GM12878 (cell line): ENCODE measurements around the gene ANKRD17. TPM values are rescaled to one million over a fixed set of nuclear protein-coding genes. Genes with fewer than 3 reads are reported as not detected.

Experiments used
- ATAC-seq: fragments of 200-7000 bp; cut with Tn5 transposase; 3 replicates; pipeline ENCODE4 v1.9.1; 2020; ENCODE audit warnings: mild to moderate bottlenecking, moderate library complexity
- BruUV-seq: library from RNA; stranded (reverse); fragments of 400-500 nt; replicated peaks from 2 replicates; lab custom pipeline; 2021; lab: Mats Ljungman, UMichigan
- CTCF ChIA-PET: fragments of 300-600 bp; sonication (Branson Sonifier 250); formaldehyde crosslinking; extraction: SDS; loops from one replicate; lab custom pipeline; 2021; ENCODE audit warnings: inconsistent platforms; lab: Yijun Ruan, JAX
- POLR2A ChIA-PET: fragments of 350-600 bp; formaldehyde crosslinking; extraction: SDS; loops from one replicate; lab custom pipeline; 2021; ENCODE audit warnings: inconsistent platforms; lab: Charles Lee
- RAD21 ChIA-PET: fragments of 300-600 bp; sonication (Branson Sonifier 250); formaldehyde crosslinking; loops from one replicate; lab custom pipeline; 2023; ENCODE audit warnings: antibody characterized with exemption; ENCODE audit not compliant: unreplicated experiment; lab: Charles Lee
- SMC1A ChIA-PET: fragments of 300-600 bp; sonication (Branson Sonifier 250); formaldehyde crosslinking; loops from one replicate; lab custom pipeline; 2023; ENCODE audit not compliant: unreplicated experiment, uncharacterized antibody; lab: Charles Lee
- DNase-seq: peaks from one replicate; pipeline ENCODE4 v3.0.0-alpha.2; 2011; ENCODE audit warnings: low read depth, low spot score
- FAIRE-seq: peaks from 3 replicates; lab custom pipeline; 2011; peaks lifted over from hg19 to GRCh38; lab: Jason Lieb, UNC
- H2AFZ ChIP-seq: 2 replicates; pipeline ENCODE4 v1.6.0; 2011; ENCODE audit warnings: low read depth, low read length, control low read depth; ENCODE audit not compliant: control insufficient read depth
- H3K27ac ChIP-seq: 2 replicates; pipeline ENCODE4 v1.5.1; 2011; ENCODE audit warnings: control low read depth; ENCODE audit not compliant: control insufficient read depth, insufficient read depth
- H3K27me3 ChIP-seq, 2 experiments: replicated peaks in 1 of 2; 2 replicates each; pipeline versions ENCODE4 v1.6.0 to v1.6.1; 2011; ENCODE audit warnings: low read length in 1 of 2; ENCODE audit not compliant: control insufficient read depth in 2 of 2, insufficient read depth in 2 of 2
- H3K36me3 ChIP-seq, 2 experiments: 2 replicates each; pipeline ENCODE4 v1.5.1; 2011; ENCODE audit warnings: low read length in 1 of 2; ENCODE audit not compliant: control insufficient read depth in 2 of 2, insufficient read depth in 2 of 2
- H3K4me1 ChIP-seq: 2 replicates; pipeline ENCODE4 v1.6.1; 2011; ENCODE audit warnings: mild to moderate bottlenecking, low read length, moderate library complexity, mixed read lengths; ENCODE audit not compliant: control insufficient read depth, insufficient read depth
- H3K4me2 ChIP-seq: 2 replicates; pipeline ENCODE4 v1.6.0; 2011; ENCODE audit warnings: control low read depth; ENCODE audit not compliant: control insufficient read depth, insufficient read depth
- H3K4me3 ChIP-seq: fragments of 200-600 bp; sonication (generic); 2 replicates; pipeline ENCODE4 v1.5.1; 2016
- H3K79me2 ChIP-seq: 2 replicates; pipeline ENCODE4 v1.6.0; 2011; ENCODE audit warnings: low read length; ENCODE audit not compliant: control insufficient read depth, insufficient read depth
- H3K9ac ChIP-seq: 2 replicates; pipeline ENCODE4 v1.8.0; 2011; ENCODE audit warnings: low read length, control low read depth, mixed read lengths; ENCODE audit not compliant: control insufficient read depth, insufficient read depth
- H3K9me3 ChIP-seq: replicated peaks from 3 replicates; pipeline ENCODE4 v1.5.1; 2011; ENCODE audit warnings: mild to moderate bottlenecking, low read length; ENCODE audit not compliant: control insufficient read depth, insufficient read depth
- H4K20me1 ChIP-seq: 2 replicates; pipeline ENCODE4 v1.6.0; 2011; ENCODE audit not compliant: control insufficient read depth, insufficient read depth
- BACH1 ChIP-seq: fragments of 450-650 bp; IDR thresholded peaks from 2 replicates; pipeline ENCODE4 v1.6.1; 2017; ENCODE audit warnings: mild to moderate bottlenecking, borderline replicate concordance
- NR2C1 ChIP-seq: fragments of 450-650 bp; IDR thresholded peaks from 2 replicates; pipeline ENCODE4 v1.6.1; 2017; ENCODE audit warnings: antibody characterized with exemption, mild to moderate bottlenecking, moderate library complexity
- POU2F2 ChIP-seq: IDR thresholded peaks from 3 replicates; pipeline ENCODE4 v1.6.1; 2011; ENCODE audit warnings: low read depth, mild to moderate bottlenecking, low read length, borderline replicate concordance
- RAD21 ChIP-seq: IDR thresholded peaks from 2 replicates; pipeline ENCODE4 v1.6.1; 2011; ENCODE audit warnings: mild to moderate bottlenecking, low read depth, low read length, moderate library complexity; ENCODE audit not compliant: insufficient read depth
- RCOR1 ChIP-seq: conservative IDR thresholded peaks from 2 replicates; pipeline ENCODE4 v1.6.1; 2012; ENCODE audit warnings: low read depth, low read length, improper control_type of control experiment
- SMARCA5 ChIP-seq: fragments of 450-650 bp; IDR thresholded peaks from 2 replicates; pipeline ENCODE4 v1.6.1; 2017; ENCODE audit warnings: mild to moderate bottlenecking
- TCF7 ChIP-seq: IDR thresholded peaks from 2 replicates; pipeline ENCODE4 v1.6.1; 2014; ENCODE audit warnings: antibody characterized with exemption, borderline replicate concordance
- WGBS: methylation state at CpG from one replicate; pipeline ENCODE4 v1.1.6; 2016; ENCODE audit warnings: low lambda C conversion rate; ENCODE audit not compliant: insufficient replicate concordance, insufficient coverage; ENCODE audit errors: missing lambda C conversion rate; 5-methylcytosine and 5-hydroxymethylcytosine counted together
- in situ Hi-C: fragments of 300-500 bp; cut with MboI; formaldehyde crosslinking; loops from 9 replicates; pipeline ENCODE4 v1.14.3; 2018; ENCODE audit warnings: mixed read lengths
- intact Hi-C: fragments of 100-400 bp; cut with micrococcal nuclease; formaldehyde crosslinking; loops from one replicate; pipeline ENCODE4 v1.14.2; 2022; ENCODE audit not compliant: unreplicated experiment
- polyA plus RNA-seq, 11 experiments: library from polyadenylated mRNA; depleted of rRNA in 4 of 11; unstranded in 6 of 11; stranded (reverse) in 5 of 11; fragments of >200 nt; fragmentation: Nextera tagmentation in 4 of 11; fragmentation: Illumina TruSeq in 1 of 11; extraction: Ambion mirVana in 4 of 11; extraction: Trizol in 1 of 11; gene quantifications; 1 replicate in 1 of 11; 2 replicates in 10 of 11; pipeline versions ENCODE4 v1.2.1 to v1.2.3, GENCODE V29; 2011 to 2016; ENCODE audit warnings: inconsistent platforms in 2 of 11, missing spikeins in 2 of 11, low read depth in 1 of 11
- total RNA-seq, 4 experiments: library from RNA; depleted of rRNA in 3 of 4; stranded (reverse); fragments of >200 nt in 3 of 4; fragmentation: Illumina TruSeq in 1 of 4; extraction: Trizol in 1 of 4; gene quantifications; 2 replicates each; pipeline versions ENCODE4 v1.2.1 to v1.2.3, GENCODE V29; 2013 to 2021
- TF ChIP-seq, protein P1 (sequence below): fragments of 450-650 bp; IDR thresholded peaks from 2 replicates; pipeline ENCODE4 v1.6.1; 2016; ENCODE audit warnings: mild to moderate bottlenecking
- TF ChIP-seq, protein P2 (sequence below): fragments of 450-650 bp; formaldehyde crosslinking; IDR thresholded peaks from 2 replicates; pipeline ENCODE4 v1.4.0; 2022; ENCODE audit warnings: mild to moderate bottlenecking, moderate library complexity

ANKRD17 gene
- total and polyA plus RNA-seq, 10 of the 15 experiments (the other 5 are each of a cell fraction or from before 2014, with no cell fraction given) = 11.7 to 46.5 (median 32.6) TPM

DNA sequence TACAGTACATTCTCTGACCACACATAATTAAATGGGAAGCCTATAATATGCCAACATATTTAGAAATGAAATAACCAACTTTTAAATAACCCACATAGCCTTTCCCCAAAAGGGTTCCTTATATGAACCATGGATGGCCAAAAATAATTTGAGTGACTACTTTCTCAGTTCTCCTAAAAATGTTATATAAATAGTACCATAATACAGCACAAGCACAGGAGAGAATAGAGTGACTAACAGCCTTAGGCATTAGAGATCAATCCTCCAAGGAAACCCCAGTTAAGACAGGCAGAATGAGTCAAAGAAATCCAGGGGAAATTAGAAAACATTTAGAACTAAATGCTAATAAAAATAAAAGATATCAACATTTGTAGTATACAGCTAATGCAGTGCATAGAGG, 50.2 kb downstream of the ANKRD17 start:
- Histone ChIP-seq H3K9me3 (peaks cover 2% of the 10 kb centered on the region), H3K9ac (no peak overlapping the region), H3K36me3 (peaks cover 0 to 3% of the 10 kb centered on the region in 2 experiments; a peak in 1 of 4 replicates), H3K79me2 (peaks cover 53% of the 10 kb centered on the region), H3K4me3 (no peak overlapping the region), H4K20me1 (no peaks in the 10 kb centered on the region), H3K4me1 (no peaks in the 10 kb centered on the region), H3K27me3 (no peaks in the 10 kb centered on the region)
- DNase-seq = no peak
- POLR2A ChIA-PET = interaction anchor here (0.7 kb wide), 2 partner anchors 48 to 59 kb away, joined by 3 to 4 read pairs; no protein-coding TSS in a partner anchor
- FAIRE-seq = no peak
- no TSS peak for BruUV-seq
- RAD21 ChIA-PET = interaction anchor here (0.7 to 1.2 kb wide), 2 partner anchors 12 to 389 kb away, joined by 4 read pairs; no protein-coding TSS in a partner anchor
- SMC1A ChIA-PET = interaction anchor here (1.4 kb wide), 2 partner anchors 9 to 14 kb away, joined by 4 to 6 read pairs; no protein-coding TSS in a partner anchor
- CTCF ChIA-PET = interaction anchor here (0.9 to 2.3 kb wide), 2 partner anchors 49 to 145 kb away, joined by 3 to 10 read pairs; no protein-coding TSS in a partner anchor
- ATAC-seq = no peak
- TF ChIP-seq POU2F2 (no peak), RCOR1 (no peak), TCF7 (no peak), NR2C1 (no peak)
- TF ChIP-seq, protein P1, sequence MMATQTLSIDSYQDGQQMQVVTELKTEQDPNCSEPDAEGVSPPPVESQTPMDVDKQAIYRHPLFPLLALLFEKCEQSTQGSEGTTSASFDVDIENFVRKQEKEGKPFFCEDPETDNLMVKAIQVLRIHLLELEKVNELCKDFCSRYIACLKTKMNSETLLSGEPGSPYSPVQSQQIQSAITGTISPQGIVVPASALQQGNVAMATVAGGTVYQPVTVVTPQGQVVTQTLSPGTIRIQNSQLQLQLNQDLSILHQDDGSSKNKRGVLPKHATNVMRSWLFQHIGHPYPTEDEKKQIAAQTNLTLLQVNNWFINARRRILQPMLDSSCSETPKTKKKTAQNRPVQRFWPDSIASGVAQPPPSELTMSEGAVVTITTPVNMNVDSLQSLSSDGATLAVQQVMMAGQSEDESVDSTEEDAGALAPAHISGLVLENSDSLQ = no peak
- TF ChIP-seq, all 136 proteins: peak for 0
- intact Hi-C loops (no loop called here), in situ Hi-C loops (no loop called here)
- H3K27ac ChIP-seq = no peak overlapping the region
- H3K4me2 ChIP-seq = no peak overlapping the region
- H2AFZ ChIP-seq = no peak overlapping the region

DNA sequence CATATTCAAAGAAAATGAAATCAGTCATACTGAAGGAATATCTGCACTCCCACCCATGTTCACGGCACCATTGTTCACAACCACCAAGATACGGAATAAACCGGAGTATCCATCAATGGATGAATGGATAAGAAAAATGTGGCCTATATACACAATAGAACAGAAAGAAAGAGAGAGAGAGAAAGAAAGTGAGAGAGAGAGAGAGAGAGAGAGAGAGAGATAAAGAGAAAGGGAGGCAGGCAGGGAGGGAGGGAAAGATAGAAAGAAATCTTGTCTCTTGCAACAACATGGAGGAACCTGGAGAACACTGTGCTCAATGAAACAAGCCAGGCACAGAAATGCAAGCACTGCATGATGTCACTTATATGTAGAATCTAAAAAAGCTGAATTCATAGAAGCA, 52.4 kb downstream of the ANKRD17 start:
- ChIA-PET POLR2A (no interaction called here), CTCF (interaction anchor here (0.8 kb wide), 1 partner anchor 10 kb away, joined by 3 read pairs; no protein-coding TSS in a partner anchor), RAD21 (no interaction called here), SMC1A (interaction anchor here (0.8 to 1.4 kb wide), 2 partner anchors 32 to 51 kb away, joined by 3 to 4 read pairs; no protein-coding TSS in a partner anchor)
- Histone ChIP-seq H3K4me3 (no peak overlapping the region), H3K79me2 (peaks cover 62% of the 10 kb centered on the region), H3K9ac (no peak overlapping the region), H3K36me3 (no peaks in the 10 kb centered on the region; a peak in 1 of 4 replicates), H4K20me1 (no peaks in the 10 kb centered on the region), H3K27me3 (no peaks in the 10 kb centered on the region), H3K27ac (no peak overlapping the region), H2AFZ (no peak overlapping the region), H3K9me3 (peaks cover 2% of the 10 kb centered on the region), H3K4me1 (no peaks in the 10 kb centered on the region), H3K4me2 (no peak overlapping the region)
- 99% methylated on average over 3 of the region's 3 CpGs for WGBS
- ATAC-seq (peak; percentile 16; the same call in 1 of the 3 replicates), FAIRE-seq (no peak), DNase-seq (no peak)
- no peak for TF ChIP-seq BACH1
- TF ChIP-seq, protein P2, sequence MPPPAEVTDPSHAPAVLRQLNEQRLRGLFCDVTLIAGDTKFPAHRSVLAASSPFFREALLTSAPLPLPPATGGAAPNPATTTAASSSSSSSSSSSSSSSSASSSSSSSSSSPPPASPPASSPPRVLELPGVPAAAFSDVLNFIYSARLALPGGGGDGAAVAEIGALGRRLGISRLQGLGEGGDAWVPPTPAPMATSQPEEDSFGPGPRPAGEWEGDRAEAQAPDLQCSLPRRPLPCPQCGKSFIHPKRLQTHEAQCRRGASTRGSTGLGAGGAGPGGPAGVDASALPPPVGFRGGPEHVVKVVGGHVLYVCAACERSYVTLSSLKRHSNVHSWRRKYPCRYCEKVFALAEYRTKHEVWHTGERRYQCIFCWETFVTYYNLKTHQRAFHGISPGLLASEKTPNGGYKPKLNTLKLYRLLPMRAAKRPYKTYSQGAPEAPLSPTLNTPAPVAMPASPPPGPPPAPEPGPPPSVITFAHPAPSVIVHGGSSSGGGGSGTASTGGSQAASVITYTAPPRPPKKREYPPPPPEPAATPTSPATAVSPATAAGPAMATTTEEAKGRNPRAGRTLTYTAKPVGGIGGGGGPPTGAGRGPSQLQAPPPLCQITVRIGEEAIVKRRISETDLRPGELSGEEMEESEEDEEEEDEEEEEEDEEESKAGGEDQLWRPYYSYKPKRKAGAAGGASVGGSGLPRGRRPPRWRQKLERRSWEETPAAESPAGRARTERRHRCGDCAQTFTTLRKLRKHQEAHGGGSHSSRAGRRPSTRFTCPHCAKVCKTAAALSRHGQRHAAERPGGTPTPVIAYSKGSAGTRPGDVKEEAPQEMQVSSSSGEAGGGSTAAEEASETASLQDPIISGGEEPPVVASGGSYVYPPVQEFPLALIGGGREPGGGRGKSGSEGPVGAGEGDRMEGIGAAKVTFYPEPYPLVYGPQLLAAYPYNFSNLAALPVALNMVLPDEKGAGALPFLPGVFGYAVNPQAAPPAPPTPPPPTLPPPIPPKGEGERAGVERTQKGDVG (CRISPR knock-in tag) = no peak
- TF ChIP-seq SMARCA5 = no peak
- TF ChIP-seq RAD21 = no peak
- BruUV-seq = no TSS peak
- intact Hi-C loops = no loop called here
- in situ Hi-C loops = no loop called here
